ENCODE results near the gene INSYN1. TPM values are rescaled to one million over a fixed set of nuclear protein-coding genes. Genes with fewer than 3 reads are reported as not detected.
"Not testable (repeated sequence)": the region's sequence is repeated elsewhere in the genome, so short reads cannot be mapped to it uniquely, and the experiment has no call there.

INSYN1 gene
- total and polyA plus RNA-seq, 2 donors (not counting 3 experiments of a cell fraction or from before 2014, with no cell fraction given): 0.18 to 0.58 TPM

DNA sequence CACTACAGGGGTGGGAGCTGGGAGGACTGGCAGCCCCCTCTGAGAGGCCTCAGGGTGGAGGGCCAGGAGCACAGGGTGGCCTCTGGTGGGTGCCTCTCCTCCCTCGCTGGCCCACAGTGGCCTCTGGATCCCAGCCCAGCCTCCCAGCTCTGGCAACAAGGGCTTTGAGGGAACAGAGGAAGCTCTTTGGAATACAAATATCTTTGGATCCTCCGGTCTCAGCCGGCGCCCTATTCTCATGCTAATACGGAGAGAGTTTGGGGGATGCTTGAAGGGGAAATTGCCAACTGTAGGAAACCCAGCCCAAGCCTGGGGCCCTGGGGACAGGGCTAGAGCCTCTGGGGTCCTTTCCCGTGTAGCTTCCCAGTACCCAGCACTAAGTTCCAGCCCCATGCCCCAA is 33.4 kb upstream of the INSYN1 start:
- intact Hi-C loops (cut with micrococcal nuclease): no loop called here
- CTCF ChIA-PET: interaction anchor here (1.1 kb wide), 1 partner anchor 150 kb away, joined by 3 read pairs; no protein-coding TSS in a partner anchor

GRCh38 chr15:73785256-73786014 is 32.3 kb upstream of the INSYN1 start:
- H4K20me1 ChIP-seq (replicated peaks; ENCODE audit: control insufficient read depth, extremely low read depth, insufficient read depth, low read length); H3K9me3 ChIP-seq (replicated peaks; ENCODE audit: control insufficient read depth, insufficient read depth, low read length); BruUV-seq (replicated peaks); POLR2A ChIA-PET; H3K36me3 ChIP-seq (ENCODE audit: control insufficient read depth in 2 of 2, extremely low read depth in 1 of 2, insufficient read depth in 2 of 2, low read length in 2 of 2); H3K27ac ChIP-seq (ENCODE audit: insufficient read depth, low read depth, low read length); CTCF ChIA-PET; H3K4me2 ChIP-seq (ENCODE audit: insufficient read depth, low read length); H3K79me2 ChIP-seq (ENCODE audit: control insufficient read depth, insufficient read depth, low read length); H3K9ac ChIP-seq (replicated peaks; ENCODE audit: extremely low read depth, insufficient read depth, low read length); H3K9me1 ChIP-seq (replicated peaks; ENCODE audit: control insufficient read depth, extremely low read depth, insufficient read depth, low read length); dilution Hi-C loops (cut with MboI; ENCODE audit: extremely low pct_ligation_motif_present, low sequenced_read_pairs); FAIRE-seq; H3K27me3 ChIP-seq (ENCODE audit: control insufficient read depth in 2 of 2, insufficient read depth in 2 of 2, low read length in 2 of 2); DNase-seq (ENCODE audit: low read depth, low spot score); intact Hi-C loops (cut with micrococcal nuclease); H3K4me3 ChIP-seq (replicated peaks in 1 of 3; ENCODE audit: insufficient read depth in 1 of 3, low read depth in 1 of 3, low read length in 3 of 3); H3K4me1 ChIP-seq (ENCODE audit: control insufficient read depth, extremely low read depth, insufficient read depth, low read length); H2AFZ ChIP-seq (ENCODE audit: low read depth, low read length): not testable (repeated sequence)

More for the DNA sequence above, 33.4 kb upstream of the INSYN1 start:
- Histone ChIP-seq H2AFZ (ENCODE audit: low read depth, low read length) (no peak overlapping the region), H3K9me1 (replicated peaks; ENCODE audit: control insufficient read depth, extremely low read depth, insufficient read depth, low read length) (no peaks in the 10 kb centered on the region), H3K36me3 (ENCODE audit: control insufficient read depth in 2 of 2, extremely low read depth in 1 of 2, insufficient read depth in 2 of 2, low read length in 2 of 2) (no peaks in the 10 kb centered on the region), H3K4me3 (replicated peaks in 1 of 3; ENCODE audit: insufficient read depth in 1 of 3, low read depth in 1 of 3, low read length in 3 of 3) (no peak overlapping the region), H3K4me1 (ENCODE audit: control insufficient read depth, extremely low read depth, insufficient read depth, low read length) (no peaks in the 10 kb centered on the region), H4K20me1 (replicated peaks; ENCODE audit: control insufficient read depth, extremely low read depth, insufficient read depth, low read length) (no peaks in the 10 kb centered on the region), H3K4me2 (ENCODE audit: insufficient read depth, low read length) (no peak overlapping the region), H3K9ac (replicated peaks; ENCODE audit: extremely low read depth, insufficient read depth, low read length) (no peak overlapping the region), H3K27me3 (ENCODE audit: control insufficient read depth in 2 of 2, insufficient read depth in 2 of 2, low read length in 2 of 2) (no peaks in the 10 kb centered on the region), H3K9me3 (replicated peaks; ENCODE audit: control insufficient read depth, insufficient read depth, low read length) (no peaks in the 10 kb centered on the region), H3K79me2 (ENCODE audit: control insufficient read depth, insufficient read depth, low read length) (no peaks in the 10 kb centered on the region), H3K27ac (ENCODE audit: insufficient read depth, low read depth, low read length) (no peak overlapping the region)
- DNase-seq (ENCODE audit: low read depth, low spot score) (no peak), FAIRE-seq (no peak)
- no TSS peak for BruUV-seq (replicated peaks)
- TF ChIP-seq EZH2 (IDR thresholded peaks at IDR 0.05; ENCODE audit: borderline replicate concordance, low read depth, low read length, severe bottlenecking): no peak
- TF ChIP-seq POLR2A (IDR thresholded peaks at IDR 0.05; ENCODE audit: low read depth, low read length): no peak
- TF ChIP-seq FOS (IDR thresholded peaks at IDR 0.05; ENCODE audit: borderline replicate concordance, insufficient read depth, low read length): no peak
- TF ChIP-seq GATA2 (IDR thresholded peaks at IDR 0.05; ENCODE audit: insufficient read depth, insufficient read length, low read depth, low read length): no peak
- no peak for TF ChIP-seq JUN (IDR thresholded peaks at IDR 0.05; ENCODE audit: borderline replicate concordance, insufficient read depth, insufficient read length, low read depth)
- no peak for TF ChIP-seq POLR2AphosphoS5 (IDR thresholded peaks at IDR 0.05; ENCODE audit: insufficient read depth, low read depth, low read length)
- TF ChIP-seq MYC (IDR thresholded peaks at IDR 0.05; ENCODE audit: low read depth, low read length): no peak
- no peak for TF ChIP-seq MAX (IDR thresholded peaks at IDR 0.05; ENCODE audit: insufficient read depth, insufficient read length)
- no peak for TF ChIP-seq CTCF (IDR thresholded peaks at IDR 0.05; ENCODE audit: extremely low read depth in 1 of 2, insufficient read depth in 1 of 2, low read depth in 1 of 2, low read length in 2 of 2)
- dilution Hi-C loops (cut with MboI; ENCODE audit: extremely low pct_ligation_motif_present, low sequenced_read_pairs): no loop called here
- POLR2A ChIA-PET: no interaction called here

Measured in endothelial cell of umbilical vein (primary cell).